H1 (cell line): ENCODE data around the gene IFT27. TPM values are rescaled to one million over a fixed set of nuclear protein-coding genes. Genes with fewer than 3 reads are reported as not detected.
"Not testable (repeated sequence)": the region's sequence is repeated elsewhere in the genome, so short reads cannot be mapped to it uniquely, and the experiment has no call there.

Experiments used
- CTCF ChIA-PET: fragments of 300-600 bp; sonication (Branson Sonifier 250); formaldehyde crosslinking; loops from one replicate; lab custom pipeline; 2021; ENCODE audit not compliant: partially characterized antibody; lab: Charles Lee
- POLR2A ChIA-PET: fragments of 300-600 bp; sonication (Branson Sonifier 250); formaldehyde crosslinking; loops from one replicate; lab custom pipeline; 2021; ENCODE audit warnings: inconsistent platforms; ENCODE audit not compliant: partially characterized antibody; lab: Charles Lee
- DNase-seq, 2 experiments: peaks; one replicate each; pipeline versions ENCODE4 v3.0.0 to v3.0.0-alpha.2; 2010 to 2022; ENCODE audit warnings: low spot score in 2 of 2, low read depth in 1 of 2, mixed read lengths in 1 of 2
- FAIRE-seq: peaks from 2 replicates; lab custom pipeline; 2011; peaks lifted over from hg19 to GRCh38; lab: Jason Lieb, UNC
- H2AFZ ChIP-seq: 2 replicates; pipeline ENCODE4 v1.8.1; 2012; ENCODE audit warnings: low read length, inconsistent platforms
- H2AK5ac ChIP-seq: 2 replicates; pipeline ENCODE4 v1.6.1; 2013; ENCODE audit warnings: low read depth, low read length
- H2BK120ac ChIP-seq: replicated peaks from 2 replicates; pipeline ENCODE3; 2013; ENCODE audit warnings: low read depth, low read length, inconsistent platforms
- H2BK12ac ChIP-seq: 2 replicates; pipeline ENCODE4 v1.6.1; 2013; ENCODE audit warnings: low read depth, low read length
- H2BK15ac ChIP-seq: 2 replicates; pipeline ENCODE4 v1.6.1; 2013; ENCODE audit warnings: low read length
- H2BK20ac ChIP-seq: 2 replicates; pipeline ENCODE4 v1.6.1; 2013; ENCODE audit warnings: low read length
- H2BK5ac ChIP-seq: 2 replicates; pipeline ENCODE4 v1.6.1; 2013; ENCODE audit warnings: low read depth, low read length
- H3K14ac ChIP-seq: 2 replicates; pipeline ENCODE4 v1.6.1; 2013; ENCODE audit warnings: inconsistent platforms; ENCODE audit not compliant: insufficient read length
- H3K18ac ChIP-seq: 2 replicates; pipeline ENCODE4 v1.6.1; 2013; ENCODE audit warnings: low read length; ENCODE audit errors: extremely low read depth
- H3K23ac ChIP-seq: 2 replicates; pipeline ENCODE4 v1.6.1; 2013; ENCODE audit warnings: inconsistent platforms; ENCODE audit not compliant: insufficient read length
- H3K23me2 ChIP-seq: 2 replicates; pipeline ENCODE4 v1.6.1; 2013; ENCODE audit warnings: low read depth, low read length
- H3K27ac ChIP-seq: 2 replicates; pipeline ENCODE4 v1.6.1; 2011; ENCODE audit warnings: low read depth, low read length, inconsistent platforms
- H3K27me3 ChIP-seq, 4 experiments: replicated peaks in 1 of 4; 1 replicate in 1 of 4; 2 replicates in 3 of 4; pipeline versions ENCODE4 v1.6.1 to v1.8.1; 2011 to 2013; ENCODE audit warnings: low read length in 3 of 4, mild to moderate bottlenecking in 3 of 4, inconsistent platforms in 2 of 4, mixed read lengths in 2 of 4, moderate library complexity in 1 of 4; ENCODE audit not compliant: control insufficient read depth in 3 of 4, insufficient read depth in 3 of 4; ENCODE audit errors: extremely low read depth in 1 of 4
- H3K36me3 ChIP-seq, 4 experiments: 2 replicates each; pipeline versions ENCODE4 v1.6.1 to v1.8.1; 2011 to 2013; ENCODE audit warnings: mild to moderate bottlenecking in 4 of 4, low read length in 3 of 4, moderate library complexity in 2 of 4, control low read depth in 1 of 4, inconsistent platforms in 1 of 4; ENCODE audit not compliant: insufficient read depth in 4 of 4, control insufficient read depth in 2 of 4
- H3K4ac ChIP-seq: replicated peaks from 2 replicates; pipeline ENCODE3; 2013; ENCODE audit warnings: low read length, low read depth, mixed read lengths, inconsistent platforms; ENCODE audit not compliant: insufficient read length
- H3K4me1 ChIP-seq, 4 experiments: replicated peaks in 1 of 4; 1 replicate in 1 of 4; 2 replicates in 3 of 4; pipeline versions ENCODE4 v1.6.1 to v1.8.1; 2011 to 2013; ENCODE audit warnings: low read length in 3 of 4, inconsistent platforms in 2 of 4, mixed read lengths in 1 of 4; ENCODE audit not compliant: insufficient read depth in 4 of 4, control insufficient read depth in 3 of 4
- H3K4me2 ChIP-seq, 2 experiments: 2 replicates each; pipeline versions ENCODE4 v1.6.1 to v1.8.1; 2011 to 2013; ENCODE audit warnings: low read depth in 2 of 2, low read length in 2 of 2, control low read depth in 1 of 2, inconsistent platforms in 1 of 2, mild to moderate bottlenecking in 1 of 2; ENCODE audit not compliant: insufficient read depth in 1 of 2
- H3K4me3 ChIP-seq, 4 experiments: fragments of 200-600, 300-600 bp in 1 of 4; sonication (generic), shearing (Covaris generic), sonication (Bioruptor Twin) in 1 of 4; 2 replicates each; pipeline versions ENCODE4 v1.5.1 to v1.8.1; 2011 to 2016; ENCODE audit warnings: low read length in 4 of 4, low read depth in 3 of 4, control low read depth in 2 of 4, inconsistent platforms in 2 of 4, mild to moderate bottlenecking in 2 of 4, mixed read lengths in 1 of 4, moderate library complexity in 1 of 4; ENCODE audit not compliant: insufficient read depth in 2 of 4; ENCODE audit errors: extremely low read depth in 1 of 4
- H3K56ac ChIP-seq: replicated peaks from 2 replicates; pipeline ENCODE3; 2013; ENCODE audit warnings: low read depth, mild to moderate bottlenecking, mixed read lengths, low read length, inconsistent platforms; ENCODE audit not compliant: insufficient read length
- H3K79me1 ChIP-seq: 2 replicates; pipeline ENCODE4 v1.6.1; 2013; ENCODE audit warnings: low read depth, low read length, control low read depth
- H3K79me2 ChIP-seq, 2 experiments: 2 replicates each; pipeline versions ENCODE4 v1.6.1 to v1.8.1; 2012 to 2013; ENCODE audit warnings: low read length in 2 of 2, mild to moderate bottlenecking in 2 of 2, inconsistent platforms in 1 of 2; ENCODE audit not compliant: insufficient read depth in 2 of 2, control insufficient read depth in 1 of 2
- H3K9ac ChIP-seq, 4 experiments: replicated peaks in 1 of 4; 1 replicate in 1 of 4; 2 replicates in 3 of 4; pipeline versions ENCODE4 v1.6.1 to v1.8.1; 2011 to 2013; ENCODE audit warnings: low read depth in 3 of 4, low read length in 3 of 4, control low read depth in 2 of 4, mild to moderate bottlenecking in 2 of 4, moderate library complexity in 2 of 4, inconsistent platforms in 1 of 4; ENCODE audit errors: extremely low read depth in 1 of 4
- H3K9me3 ChIP-seq, 2 experiments: 2 replicates each; pipeline versions ENCODE4 v1.6.1 to v1.8.1; 2012 to 2013; ENCODE audit warnings: mild to moderate bottlenecking in 2 of 2, moderate library complexity in 2 of 2, control low read depth in 1 of 2, inconsistent platforms in 1 of 2, low read depth in 1 of 2, low read length in 1 of 2, mixed read lengths in 1 of 2; ENCODE audit not compliant: insufficient read depth in 2 of 2
- H4K20me1 ChIP-seq, 2 experiments: replicated peaks in 1 of 2; 2 replicates each; pipeline versions ENCODE3 to v1.8.1; 2011 to 2013; ENCODE audit warnings: inconsistent platforms in 2 of 2, low read length in 2 of 2, mild to moderate bottlenecking in 1 of 2; ENCODE audit not compliant: insufficient read depth in 2 of 2, control insufficient read depth in 1 of 2
- H4K5ac ChIP-seq: 2 replicates; pipeline ENCODE4 v1.6.1; 2013; ENCODE audit warnings: low read length, low read depth, mixed read lengths, inconsistent platforms; ENCODE audit not compliant: insufficient read length
- H4K8ac ChIP-seq: 2 replicates; pipeline ENCODE4 v1.8.0; 2013; ENCODE audit warnings: mild to moderate bottlenecking, moderate library complexity, low read length, inconsistent platforms; ENCODE audit not compliant: insufficient read depth; ENCODE audit errors: extremely low read depth
- H4K91ac ChIP-seq: replicated peaks from 2 replicates; pipeline ENCODE3; 2013; ENCODE audit warnings: low read length, mixed read lengths, inconsistent platforms; ENCODE audit not compliant: insufficient read length
- WGBS, 2 experiments: shearing (Covaris generic) in 1 of 2; methylation state at CpG; one replicate each; pipeline versions ENCODE4 v1.1.6 to v1.1.7; 2013 to 2015; ENCODE audit warnings: low lambda C conversion rate in 2 of 2, mixed read lengths in 2 of 2, inconsistent platforms in 1 of 2, low coverage in 1 of 2, missing lambda C conversion rate in 1 of 2; ENCODE audit not compliant: insufficient replicate concordance in 2 of 2, insufficient coverage in 1 of 2, insufficient read length in 1 of 2; ENCODE audit errors: extremely low coverage in 1 of 2, missing lambda C conversion rate in 1 of 2; 5-methylcytosine and 5-hydroxymethylcytosine counted together
- polyA plus RNA-seq, 7 experiments: library from polyadenylated mRNA; depleted of rRNA in 3 of 7; stranded (reverse) in 5 of 7; unstranded in 2 of 7; fragments of >200 nt in 5 of 7; fragments of 200-250 nt in 2 of 7; gene quantifications; 1 replicate in 5 of 7; 2 replicates in 1 of 7; 4 replicates in 1 of 7; pipeline versions ENCODE4 v1.2.1 to v1.2.3, GENCODE V29; 2011 to 2013; ENCODE audit warnings: missing spikeins in 2 of 7, mixed read lengths in 2 of 7
- total RNA-seq: library from RNA; stranded (reverse); fragmentation: NEBNext Ultra II Directional; extraction: Animal tissue kit (Norgen Biotek cat#: 25700); gene quantifications from 2 replicates; pipeline ENCODE4 v1.2.1, GENCODE V29; 2021

IFT27 gene
- total and polyA plus RNA-seq, 2 of the 8 experiments (the other 6 are each of a cell fraction or from before 2014, with no cell fraction given), result 36.4 to 46.2 TPM

GRCh38 chr22:36731321-36731720, 44.6 kb downstream of the IFT27 start:
- H3K23me2 ChIP-seq, H2AFZ ChIP-seq, H4K5ac ChIP-seq, H3K36me3 ChIP-seq, H3K27ac ChIP-seq, H3K79me1 ChIP-seq, H3K23ac ChIP-seq, H3K14ac ChIP-seq, H3K4me3 ChIP-seq, H2BK120ac ChIP-seq, H2BK15ac ChIP-seq, H3K79me2 ChIP-seq, H2BK20ac ChIP-seq, CTCF ChIA-PET, H3K4ac ChIP-seq, H3K27me3 ChIP-seq, DNase-seq, H3K9ac ChIP-seq, H3K18ac ChIP-seq, H3K4me2 ChIP-seq, H2BK5ac ChIP-seq, H4K20me1 ChIP-seq, H2BK12ac ChIP-seq, H3K56ac ChIP-seq, H4K91ac ChIP-seq, H3K4me1 ChIP-seq, POLR2A ChIA-PET, FAIRE-seq, H3K9me3 ChIP-seq, H4K8ac ChIP-seq: not testable (repeated sequence)
- peak overlapping the region; percentile 93; the same call in 1 of the 2 replicates for H2AK5ac ChIP-seq
- 89% methylated on average over 6 of the region's 6 CpGs; no CpG with 5 or more reads in 1 of the 2 experiments for WGBS, 2 experiments
